ENCODE results near the gene CCDC60.

The CCDC60 gene

GRCh38 chr12:119338593-119339363, 4.2 kb downstream of the CCDC60 start:
- H3K27me3 ChIP-seq: peaks cover 13% of the 10 kb centered on the region
- no peak overlapping the region for H3K27ac ChIP-seq
- H3K36me3 ChIP-seq: no peaks in the 10 kb centered on the region
- TF ChIP-seq CTCF (IDR thresholded peaks at IDR 0.05): no peak
- no peaks in the 10 kb centered on the region for H3K9me3 ChIP-seq
- no peak overlapping the region for H3K4me3 ChIP-seq (ENCODE audit: low read depth in 1 of 2, low read length in 1 of 2)
- H3K4me1 ChIP-seq (ENCODE audit: control insufficient read depth in 1 of 2, insufficient read depth in 1 of 2, low read depth in 1 of 2, low read length in 1 of 2): no peaks in the 10 kb centered on the region

GRCh38 chr12:119340578-119340977, 6.0 kb downstream of the CCDC60 start:
- H3K27ac ChIP-seq: no peak overlapping the region
- H3K27me3 ChIP-seq: no peaks in the 10 kb centered on the region
- no peaks in the 10 kb centered on the region for H3K4me1 ChIP-seq (ENCODE audit: control insufficient read depth in 1 of 2, insufficient read depth in 1 of 2, low read depth in 1 of 2, low read length in 1 of 2)
- TF ChIP-seq CTCF (IDR thresholded peaks at IDR 0.05): no peak
- H3K9me3 ChIP-seq: no peaks in the 10 kb centered on the region
- H3K4me3 ChIP-seq (ENCODE audit: low read depth in 1 of 2, low read length in 1 of 2): no peak overlapping the region
- H3K36me3 ChIP-seq: no peaks in the 10 kb centered on the region

GRCh38 chr12:119341020-119341419, 6.5 kb downstream of the CCDC60 start:
- no peak overlapping the region for H3K27ac ChIP-seq
- H3K4me1 ChIP-seq (ENCODE audit: control insufficient read depth in 1 of 2, insufficient read depth in 1 of 2, low read depth in 1 of 2, low read length in 1 of 2): no peaks in the 10 kb centered on the region
- H3K9me3 ChIP-seq: no peaks in the 10 kb centered on the region
- H3K36me3 ChIP-seq: no peaks in the 10 kb centered on the region
- no peak for TF ChIP-seq CTCF (IDR thresholded peaks at IDR 0.05)
- H3K4me3 ChIP-seq (ENCODE audit: low read depth in 1 of 2, low read length in 1 of 2): no peak overlapping the region
- no peaks in the 10 kb centered on the region for H3K27me3 ChIP-seq

DNA sequence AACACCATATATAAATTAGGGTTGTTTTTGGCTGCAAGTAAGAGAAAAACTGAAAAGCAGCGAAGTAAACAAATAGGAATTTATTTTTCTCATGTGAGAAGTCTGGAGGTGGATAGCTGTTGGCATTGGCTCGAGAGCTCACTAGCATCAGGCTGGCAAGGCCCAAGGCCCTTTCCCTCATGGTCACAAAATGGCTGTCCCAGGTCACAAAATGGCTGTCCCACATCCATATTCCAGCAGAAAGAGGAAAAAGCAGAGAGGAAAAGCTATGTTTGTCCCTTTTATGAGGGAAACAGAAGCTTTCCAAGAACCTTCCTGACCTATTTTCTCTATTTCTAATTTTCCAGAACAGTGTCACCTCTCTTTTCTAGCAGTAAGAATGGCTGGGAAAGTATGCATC, 7.5 kb downstream of the CCDC60 start:
- H3K4me3 ChIP-seq (ENCODE audit: low read depth in 1 of 2, low read length in 1 of 2): no peak overlapping the region
- TF ChIP-seq CTCF (IDR thresholded peaks at IDR 0.05): no peak
- no peaks in the 10 kb centered on the region for H3K36me3 ChIP-seq

GRCh38 chr12:119343130-119343529, 8.6 kb downstream of the CCDC60 start:
- no peaks in the 10 kb centered on the region for H3K36me3 ChIP-seq

More for the DNA sequence above, 7.5 kb downstream of the CCDC60 start:
- Histone ChIP-seq H3K9me3 (no peaks in the 10 kb centered on the region), H3K27ac (no peak overlapping the region), H3K4me1 (ENCODE audit: control insufficient read depth in 1 of 2, insufficient read depth in 1 of 2, low read depth in 1 of 2, low read length in 1 of 2) (no peaks in the 10 kb centered on the region), H3K27me3 (no peaks in the 10 kb centered on the region)

More at GRCh38 chr12:119343130-119343529, 8.6 kb downstream of the CCDC60 start:
- Histone ChIP-seq H3K27ac (no peak overlapping the region), H3K4me3 (ENCODE audit: low read depth in 1 of 2, low read length in 1 of 2) (no peak overlapping the region), H3K9me3 (no peaks in the 10 kb centered on the region), H3K4me1 (ENCODE audit: control insufficient read depth in 1 of 2, insufficient read depth in 1 of 2, low read depth in 1 of 2, low read length in 1 of 2) (no peaks in the 10 kb centered on the region), H3K27me3 (no peaks in the 10 kb centered on the region)
- TF ChIP-seq CTCF (IDR thresholded peaks at IDR 0.05): no peak
